K562 (cell line): ENCODE results near the gene MARK3. TPM values are rescaled to one million over a fixed set of nuclear protein-coding genes. Genes with fewer than 3 reads are reported as not detected.
A peak's percentile ranks its signal among the peaks of the same experiment; 100 is the strongest.

Experiments
- E2F1 ChIP-seq: sonication (generic); formaldehyde crosslinking; IDR thresholded peaks from 2 replicates; pipeline ENCODE4 v1.8.1; 2023; ENCODE audit warnings: mild to moderate bottlenecking, missing genetic modification reagents, moderate library complexity
- GTF2A2 ChIP-seq: IDR thresholded peaks from 2 replicates; pipeline ENCODE4 v1.6.1; 2016; ENCODE audit warnings: mild to moderate bottlenecking, missing genetic modification characterization, missing compliant biosample characterization
- MAFK ChIP-seq: IDR thresholded peaks from 2 replicates; pipeline ENCODE4 v1.6.1; 2011; ENCODE audit warnings: low read length, improper control_type of control experiment
- MTF1 ChIP-seq: fragments of 250-450 bp; sonication (Bioruptor Pico); IDR thresholded peaks from 2 replicates; pipeline ENCODE4 v1.9.0; 2021; ENCODE audit warnings: moderate library complexity, mild to moderate bottlenecking, inconsistent platforms, borderline replicate concordance
- REST ChIP-seq, 2 experiments: fragments of 450-650 bp; formaldehyde crosslinking in 1 of 2; IDR thresholded peaks; 2 replicates each; pipeline versions ENCODE4 v1.4.0 to v1.6.1; 2014 to 2020; ENCODE audit warnings: mild to moderate bottlenecking in 2 of 2, borderline replicate concordance in 1 of 2, low read depth in 1 of 2
- STAT5A ChIP-seq: IDR thresholded peaks from 2 replicates; pipeline ENCODE4 v1.6.1; 2012; ENCODE audit warnings: low read length, inconsistent platforms, borderline replicate concordance
- SUPT5H ChIP-seq: fragments of 450-650 bp; IDR thresholded peaks from 2 replicates; pipeline ENCODE4 v1.6.1; 2016
- TAL1 ChIP-seq: fragments of 450-650 bp; IDR thresholded peaks from 2 replicates; pipeline ENCODE4 v1.6.1; 2016; ENCODE audit warnings: mild to moderate bottlenecking
- THAP12 ChIP-seq: fragments of 250-450 bp; sonication (Bioruptor Pico); IDR thresholded peaks from 2 replicates; pipeline ENCODE4 v1.9.0; 2021; ENCODE audit warnings: mild to moderate bottlenecking, inconsistent platforms
- TOE1 ChIP-seq, 2 experiments: fragments of 450-650 bp in 1 of 2; sonication (generic) in 1 of 2; formaldehyde crosslinking in 1 of 2; IDR thresholded peaks; 2 replicates each; pipeline versions ENCODE4 v1.7.1 to v1.8.0; 2016 to 2022; ENCODE audit warnings: borderline replicate concordance in 2 of 2, mild to moderate bottlenecking in 2 of 2, antibody characterized with exemption in 1 of 2, inconsistent platforms in 1 of 2, low read depth in 1 of 2, missing genetic modification reagents in 1 of 2, moderate library complexity in 1 of 2
- ZFP30 ChIP-seq: fragments of 250-450 bp; sonication (Bioruptor Pico); IDR thresholded peaks from 2 replicates; pipeline ENCODE4 v1.8.0; 2022; ENCODE audit warnings: moderate library complexity, mild to moderate bottlenecking, inconsistent platforms, borderline replicate concordance
- ZNF165 ChIP-seq: fragments of 250-450 bp; sonication (Bioruptor Pico); IDR thresholded peaks from 2 replicates; pipeline ENCODE4 v1.4.0; 2020; ENCODE audit warnings: borderline replicate concordance
- ZNF707 ChIP-seq: fragments of 250-450 bp; sonication (Bioruptor Pico); conservative IDR thresholded peaks from 2 replicates; pipeline ENCODE4 v1.8.0; 2022; ENCODE audit warnings: inconsistent platforms, mild to moderate bottlenecking, moderate library complexity
- polyA plus RNA-seq, 8 experiments: library from polyadenylated mRNA; depleted of rRNA in 4 of 8; stranded (reverse) in 5 of 8; unstranded in 3 of 8; fragments of >200 nt; fragmentation: Nextera tagmentation in 2 of 8; fragmentation: Illumina TruSeq in 1 of 8; extraction: Ambion mirVana in 2 of 8; extraction: Trizol in 1 of 8; gene quantifications; 2 replicates each; pipeline versions ENCODE4 v1.2.1 to v1.2.3, GENCODE V29; 2011 to 2014; ENCODE audit warnings: inconsistent platforms in 1 of 8, missing spikeins in 1 of 8
- total RNA-seq, 7 experiments: library from RNA; depleted of rRNA in 6 of 7; stranded (reverse); fragments of >200 nt in 6 of 7; fragmentation: Illumina TruSeq in 2 of 7; extraction: Trizol in 2 of 7; gene quantifications; 2 replicates each; pipeline versions ENCODE4 v1.2.1 to v1.2.3, GENCODE V29; 2011 to 2021; ENCODE audit warnings: low replicate concordance in 1 of 7

Gene MARK3
- total and polyA plus RNA-seq, 9 of the 15 experiments (the other 6 are each of a cell fraction or from before 2014, with no cell fraction given), result 10.1 to 68.7 (median 56.3) TPM

- TF ChIP-seq MAFK (no peak), ZNF707 (CRISPR knock-in tag) (no peak), ZFP30 (CRISPR knock-in tag) (no peak), SUPT5H (peak; percentile 83), TOE1 (IDR thresholded peaks at IDR 0.05; ENCODE audit: borderline replicate concordance) (no peak), TOE1 (CRISPR knock-in tag; IDR thresholded peaks at IDR 0.05; ENCODE audit: borderline replicate concordance, low read depth) (no peak), ZNF165 (CRISPR knock-in tag) (no peak), MTF1 (CRISPR knock-in tag) (no peak), GTF2A2 (tag) (no peak), E2F1 (CRISPR knock-in tag) (no peak), REST (IDR thresholded peaks at IDR 0.05; ENCODE audit: borderline replicate concordance) (0 out of 2 replicates have a peak, but pooled peaks have one; percentile 6), REST (CRISPR knock-in tag; IDR thresholded peaks at IDR 0.05; ENCODE audit: low read depth) (no peak), TAL1 (no peak), STAT5A (no peak), THAP12 (CRISPR knock-in tag) (no peak)
These were observed at the start of gene MARK3 (continued) for GRCh38 chr14:103385152-103385928.
